ENCODE data around the gene VIPR2. TPM values are rescaled to one million over a fixed set of nuclear protein-coding genes. Genes with fewer than 3 reads are reported as not detected.

The VIPR2 gene
- total RNA-seq, 1 experiment from 2014 or later: not detected

- BruUV-seq (replicated peaks): no TSS peak
- peaks cover 35% of the 10 kb centered on the region for H3K27me3 ChIP-seq (replicated peaks; ENCODE audit: insufficient read depth, low read depth, low read length, poor library complexity)
- H3K4me3 ChIP-seq (ENCODE audit: low read depth, low read length, poor library complexity, severe bottlenecking): no peak overlapping the region
- CTCF ChIA-PET: no interaction called here
- TF ChIP-seq CTCF (conservative IDR thresholded peaks at IDR 0.05; ENCODE audit: low read depth, low read length) (no peak), EZH2 (IDR thresholded peaks at IDR 0.05; ENCODE audit: borderline replicate concordance, low read depth, low read length, poor library complexity, severe bottlenecking) (no peak)
- peak; percentile 27 for DNase-seq (ENCODE audit: low spot score)
- H3K27ac ChIP-seq (ENCODE audit: low read depth, low read length, poor library complexity, severe bottlenecking): no peak overlapping the region
- H3K36me3 ChIP-seq (ENCODE audit: insufficient read depth, low read length, poor library complexity, severe bottlenecking): no peaks in the 10 kb centered on the region
- POLR2A ChIA-PET (ENCODE audit: low non-redundant PET): no interaction called here
- no peaks in the 10 kb centered on the region for H3K4me1 ChIP-seq (ENCODE audit: insufficient read depth, low read length, poor library complexity, severe bottlenecking)
- intact Hi-C loops (cut with micrococcal nuclease; ENCODE audit: unreplicated experiment): no loop called here
- no peaks in the 10 kb centered on the region for H3K9me3 ChIP-seq (ENCODE audit: low read depth, low read length, poor library complexity, severe bottlenecking)
Measured at GRCh38 chr7:159105832-159106811, 38.5 kb downstream of the VIPR2 start.

- no peak overlapping the region for H3K27ac ChIP-seq (ENCODE audit: low read depth, low read length, poor library complexity, severe bottlenecking)
- no TSS peak for BruUV-seq (replicated peaks)
- ChIA-PET CTCF (no interaction called here), POLR2A (ENCODE audit: low non-redundant PET) (no interaction called here)
- intact Hi-C loops (cut with micrococcal nuclease; ENCODE audit: unreplicated experiment): no loop called here
- H3K36me3 ChIP-seq (ENCODE audit: insufficient read depth, low read length, poor library complexity, severe bottlenecking): no peaks in the 10 kb centered on the region
- H3K4me1 ChIP-seq (ENCODE audit: insufficient read depth, low read length, poor library complexity, severe bottlenecking): no peaks in the 10 kb centered on the region
- TF ChIP-seq EZH2 (IDR thresholded peaks at IDR 0.05; ENCODE audit: borderline replicate concordance, low read depth, low read length, poor library complexity, severe bottlenecking) (no peak), CTCF (conservative IDR thresholded peaks at IDR 0.05; ENCODE audit: low read depth, low read length) (no peak)
- no peak for DNase-seq (ENCODE audit: low spot score)
- peaks cover 28% of the 10 kb centered on the region for H3K27me3 ChIP-seq (replicated peaks; ENCODE audit: insufficient read depth, low read depth, low read length, poor library complexity)
- no peak overlapping the region for H3K4me3 ChIP-seq (ENCODE audit: low read depth, low read length, poor library complexity, severe bottlenecking)
- H3K9me3 ChIP-seq (ENCODE audit: low read depth, low read length, poor library complexity, severe bottlenecking): no peaks in the 10 kb centered on the region
Measured at GRCh38 chr7:159105066-159105780, 39.4 kb downstream of the VIPR2 start.

- Histone ChIP-seq H3K4me3 (ENCODE audit: low read depth, low read length, poor library complexity, severe bottlenecking) (no peak overlapping the region), H3K9me3 (ENCODE audit: low read depth, low read length, poor library complexity, severe bottlenecking) (no peaks in the 10 kb centered on the region), H3K4me1 (ENCODE audit: insufficient read depth, low read length, poor library complexity, severe bottlenecking) (no peaks in the 10 kb centered on the region), H3K36me3 (ENCODE audit: insufficient read depth, low read length, poor library complexity, severe bottlenecking) (no peaks in the 10 kb centered on the region), H3K27me3 (replicated peaks; ENCODE audit: insufficient read depth, low read depth, low read length, poor library complexity) (peaks cover 21% of the 10 kb centered on the region), H3K27ac (ENCODE audit: low read depth, low read length, poor library complexity, severe bottlenecking) (no peak overlapping the region)
- TF ChIP-seq EZH2 (IDR thresholded peaks at IDR 0.05; ENCODE audit: borderline replicate concordance, low read depth, low read length, poor library complexity, severe bottlenecking) (no peak), CTCF (conservative IDR thresholded peaks at IDR 0.05; ENCODE audit: low read depth, low read length) (no peak)
- ChIA-PET POLR2A (ENCODE audit: low non-redundant PET) (no interaction called here), CTCF (no interaction called here)
- intact Hi-C loops (cut with micrococcal nuclease; ENCODE audit: unreplicated experiment): no loop called here
- no peak for DNase-seq (ENCODE audit: low spot score)
- no TSS peak for BruUV-seq (replicated peaks)
Measured at GRCh38 chr7:159104188-159104920, 40.3 kb downstream of the VIPR2 start.
